ENCODE data around the gene SBF2. TPM values are rescaled to one million over a fixed set of nuclear protein-coding genes. Genes with fewer than 3 reads are reported as not detected.

The SBF2 gene
- total RNA-seq, 4 donors from 2014 or later, result 67.5 to 92.9 (median 71.6) TPM

GRCh38 chr11:9982127-9982795 lies 311.8 kb downstream of the SBF2 start:
- Histone ChIP-seq H3K4me3 (replicated peaks in 1 of 3) (no peak overlapping the region), H3K9me3 (no peaks in the 10 kb centered on the region), H3K4me1 (peaks cover 4 to 10% of the 10 kb centered on the region in 2 donors), H3K27me3 (no peaks in the 10 kb centered on the region), H3K36me3 (no peaks in the 10 kb centered on the region), H3K27ac (no peak overlapping the region)
- intact Hi-C loops (cut with DNase I), result no loop called here
- DNase-seq, result no peak
- WGBS, 2 donors, result 81 to 89% methylated on average over 6 of the region's 6 CpGs
- TF ChIP-seq, protein P1, sequence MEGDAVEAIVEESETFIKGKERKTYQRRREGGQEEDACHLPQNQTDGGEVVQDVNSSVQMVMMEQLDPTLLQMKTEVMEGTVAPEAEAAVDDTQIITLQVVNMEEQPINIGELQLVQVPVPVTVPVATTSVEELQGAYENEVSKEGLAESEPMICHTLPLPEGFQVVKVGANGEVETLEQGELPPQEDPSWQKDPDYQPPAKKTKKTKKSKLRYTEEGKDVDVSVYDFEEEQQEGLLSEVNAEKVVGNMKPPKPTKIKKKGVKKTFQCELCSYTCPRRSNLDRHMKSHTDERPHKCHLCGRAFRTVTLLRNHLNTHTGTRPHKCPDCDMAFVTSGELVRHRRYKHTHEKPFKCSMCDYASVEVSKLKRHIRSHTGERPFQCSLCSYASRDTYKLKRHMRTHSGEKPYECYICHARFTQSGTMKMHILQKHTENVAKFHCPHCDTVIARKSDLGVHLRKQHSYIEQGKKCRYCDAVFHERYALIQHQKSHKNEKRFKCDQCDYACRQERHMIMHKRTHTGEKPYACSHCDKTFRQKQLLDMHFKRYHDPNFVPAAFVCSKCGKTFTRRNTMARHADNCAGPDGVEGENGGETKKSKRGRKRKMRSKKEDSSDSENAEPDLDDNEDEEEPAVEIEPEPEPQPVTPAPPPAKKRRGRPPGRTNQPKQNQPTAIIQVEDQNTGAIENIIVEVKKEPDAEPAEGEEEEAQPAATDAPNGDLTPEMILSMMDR (IDR thresholded peaks at IDR 0.05), result no peak
- TF ChIP-seq POLR2A (IDR thresholded peaks at IDR 0.05), result no peak

GRCh38 chr11:9980931-9981330 lies 313.1 kb downstream of the SBF2 start:
- H3K4me3 ChIP-seq (replicated peaks in 1 of 3), result no peak overlapping the region
- WGBS, 2 donors, result 81 to 85% methylated on average over 1 of the region's 1 CpG
- H3K27ac ChIP-seq, result no peak overlapping the region
- no peaks in the 10 kb centered on the region for H3K27me3 ChIP-seq
- no peaks in the 10 kb centered on the region for H3K9me3 ChIP-seq
- H3K36me3 ChIP-seq, result no peaks in the 10 kb centered on the region
- intact Hi-C loops (cut with DNase I), result no loop called here
- DNase-seq, result no peak
- TF ChIP-seq, protein P1 (IDR thresholded peaks at IDR 0.05), result no peak
- TF ChIP-seq POLR2A (IDR thresholded peaks at IDR 0.05), result no peak
- peaks cover 5 to 10% of the 10 kb centered on the region in 2 donors for H3K4me1 ChIP-seq

- 75 to 82% methylated on average over 1 of the region's 1 CpG for WGBS, 2 donors
These were observed 316.5 kb downstream of the SBF2 start for GRCh38 chr11:9977554-9977953.

DNA sequence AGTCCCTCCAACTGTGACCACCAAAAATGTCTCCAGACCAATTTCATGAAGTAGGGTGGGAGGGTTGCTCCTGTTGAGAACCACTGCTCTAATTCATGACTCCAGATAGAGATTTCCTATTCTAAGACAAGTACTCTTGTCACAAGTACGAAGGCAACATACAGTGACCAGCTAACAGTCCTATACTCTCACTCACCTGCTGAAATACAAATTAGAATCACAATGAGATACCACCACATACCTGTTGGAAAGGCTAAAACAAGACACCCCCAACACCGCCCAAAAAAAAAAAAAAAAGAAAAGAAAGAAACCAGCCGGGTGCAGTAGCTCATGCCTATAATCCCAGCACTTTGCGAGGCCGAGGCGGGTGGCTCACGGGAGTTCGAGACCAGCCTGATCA lies 319.6 kb downstream of the SBF2 start:
- Histone ChIP-seq H3K27ac (no peak overlapping the region), H3K36me3 (no peaks in the 10 kb centered on the region), H3K27me3 (no peaks in the 10 kb centered on the region), H3K4me1 (peaks cover 5 to 10% of the 10 kb centered on the region in 2 donors), H3K4me3 (replicated peaks in 1 of 3) (no peak overlapping the region), H3K9me3 (no peaks in the 10 kb centered on the region)
- intact Hi-C loops (cut with DNase I), result loop anchor here (5.0 kb wide), 1 partner anchor 217 kb away; no protein-coding TSS in a partner anchor
- WGBS, 2 donors, result 94 to 96% methylated on average over 8 of the region's 8 CpGs
- TF ChIP-seq POLR2A (IDR thresholded peaks at IDR 0.05), result no peak
- DNase-seq, result no peak

More at GRCh38 chr11:9977554-9977953, 316.5 kb downstream of the SBF2 start:
- no peak overlapping the region for H3K4me3 ChIP-seq (replicated peaks in 1 of 3)
- H3K36me3 ChIP-seq, result no peaks in the 10 kb centered on the region
- no peak for DNase-seq
- H3K27me3 ChIP-seq, result no peaks in the 10 kb centered on the region
- H3K27ac ChIP-seq, result no peak overlapping the region
- peaks cover 5 to 10% of the 10 kb centered on the region in 2 donors for H3K4me1 ChIP-seq
- H3K9me3 ChIP-seq, result no peaks in the 10 kb centered on the region
- no peak for TF ChIP-seq POLR2A (IDR thresholded peaks at IDR 0.05)
- TF ChIP-seq, protein P1 (IDR thresholded peaks at IDR 0.05), result no peak
- intact Hi-C loops (cut with DNase I), result no loop called here

DNA sequence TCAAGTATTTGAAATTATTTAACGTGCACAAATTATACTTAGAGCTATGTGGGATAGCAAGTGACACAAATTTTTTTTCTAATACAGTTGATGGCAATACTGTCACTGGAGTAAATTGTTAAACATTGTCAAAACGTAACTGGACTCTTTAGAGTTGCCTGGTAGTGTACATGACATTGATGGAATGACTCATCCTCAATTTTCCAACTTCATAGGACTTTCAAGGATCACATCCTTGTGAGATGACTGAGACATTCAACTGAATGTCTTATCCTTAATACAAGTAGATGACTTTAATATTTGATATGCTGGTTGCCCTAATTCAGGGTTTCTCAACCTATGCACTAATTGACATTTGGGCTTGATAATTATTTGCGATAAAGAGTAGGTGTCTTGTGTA lies 320.1 kb downstream of the SBF2 start:
- intact Hi-C loops (cut with DNase I), result loop anchor here (5.0 kb wide), 1 partner anchor 217 kb away; no protein-coding TSS in a partner anchor
- Histone ChIP-seq H3K4me1 (peaks cover 5 to 10% of the 10 kb centered on the region in 2 donors), H3K27me3 (no peaks in the 10 kb centered on the region), H3K9me3 (no peaks in the 10 kb centered on the region), H3K36me3 (no peaks in the 10 kb centered on the region), H3K27ac (no peak overlapping the region), H3K4me3 (replicated peaks in 1 of 3) (no peak overlapping the region)
- TF ChIP-seq POLR2A (IDR thresholded peaks at IDR 0.05), result no peak
- TF ChIP-seq, protein P1 (IDR thresholded peaks at IDR 0.05), result no peak
- WGBS, 2 donors, result 91 to 92% methylated on average over 3 of the region's 3 CpGs
- DNase-seq, result no peak
